ENCODE results near the gene CYB561A3. TPM values are rescaled to one million over a fixed set of nuclear protein-coding genes. Genes with fewer than 3 reads are reported as not detected.

The CYB561A3 gene
- total RNA-seq, 2 donors from 2014 or later: 80.6 to 80.8 TPM

DNA sequence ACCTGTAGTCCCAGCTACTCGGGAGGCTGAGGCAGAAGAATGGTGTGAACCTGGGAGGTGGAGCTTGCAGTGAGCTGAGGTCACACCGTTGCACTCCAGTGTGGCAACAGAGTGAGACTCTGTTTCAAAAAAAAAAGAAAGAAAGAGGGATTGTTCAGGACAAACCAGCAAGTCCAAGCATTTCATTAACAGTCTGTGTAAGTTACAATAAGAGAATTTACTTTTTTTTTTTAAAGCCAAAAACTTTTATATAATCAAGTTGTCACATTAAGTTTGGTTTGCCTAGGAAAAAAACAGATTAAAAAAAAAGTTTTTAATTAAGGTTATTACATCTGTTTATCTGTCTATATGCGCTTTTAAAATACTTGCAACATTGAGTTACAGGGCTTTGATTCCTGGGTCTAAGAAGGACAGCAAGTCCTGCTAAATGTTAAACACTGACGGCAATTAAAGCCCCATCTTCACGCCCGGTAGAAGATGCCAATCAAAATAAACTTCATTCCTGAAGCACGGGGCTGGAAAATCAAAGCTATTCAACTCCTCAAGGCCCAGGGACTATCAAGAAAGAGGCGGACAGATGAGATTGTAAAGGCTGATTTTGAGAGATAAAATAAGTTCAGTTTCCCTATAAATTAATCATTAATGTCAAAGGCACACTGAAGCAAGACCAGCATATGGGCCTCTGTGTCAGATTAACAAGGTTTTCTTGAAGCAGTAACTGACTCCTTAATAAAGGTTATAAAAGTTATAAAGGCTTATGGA lies 11.2 kb upstream of the CYB561A3 start:
- DNase-seq (no peak), ATAC-seq (no peak)
- intact Hi-C loops (cut with DNase I, micrococcal nuclease): no loop called here

GRCh38 chr11:61370349-61371005 lies 8.8 kb upstream of the CYB561A3 start:
- ATAC-seq (no peak), DNase-seq (no peak)
- intact Hi-C loops (cut with DNase I, micrococcal nuclease): no loop called here

DNA sequence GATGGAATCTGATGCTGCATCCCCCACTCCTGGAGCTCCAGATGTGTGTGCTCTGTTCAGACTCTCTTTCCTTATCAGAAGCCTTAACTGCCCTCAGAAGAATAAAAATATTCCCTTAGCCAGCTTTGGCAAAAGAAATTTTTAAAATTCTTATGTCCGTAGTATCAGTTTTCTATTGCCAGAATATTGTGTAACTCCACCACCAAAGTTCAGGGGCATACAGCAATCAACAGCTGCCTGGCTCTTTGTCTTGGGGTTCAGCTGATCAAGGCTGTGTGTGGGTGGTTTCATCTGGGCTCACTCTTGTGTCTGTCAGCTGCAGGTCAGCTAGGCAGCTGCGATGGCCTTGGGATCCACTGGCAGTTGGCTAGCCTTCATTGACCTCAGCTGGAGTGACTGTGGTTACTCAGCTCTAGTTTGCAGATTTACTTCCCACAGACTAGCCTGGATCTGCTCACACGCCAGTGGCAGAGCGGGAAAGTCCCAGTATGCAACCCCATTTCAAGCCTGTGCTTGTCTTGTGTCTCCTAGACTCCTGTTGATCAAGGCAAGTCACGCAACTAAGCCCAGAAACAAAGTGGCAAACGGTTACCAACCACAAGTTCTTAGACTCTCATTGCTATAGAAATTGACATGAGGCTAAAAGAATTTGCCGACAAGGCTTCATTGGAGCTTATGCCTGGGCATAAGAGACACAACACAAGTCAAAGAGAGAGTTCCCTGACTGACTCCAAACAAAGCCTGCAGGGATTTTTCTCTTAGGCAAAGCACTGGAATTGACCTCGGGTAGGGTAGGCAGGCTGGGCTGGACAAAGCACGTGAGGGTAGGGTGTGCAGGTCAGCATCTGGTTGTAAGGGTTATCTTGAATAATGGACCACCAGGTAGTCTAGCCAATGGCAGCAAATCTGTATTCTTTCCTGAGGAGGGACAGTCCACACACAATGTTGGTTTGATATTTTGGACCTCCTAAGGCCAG lies 8.0 kb upstream of the CYB561A3 start:
- no peak for DNase-seq
- intact Hi-C loops (cut with DNase I, micrococcal nuclease): no loop called here
- peak; percentile 38 for ATAC-seq

GRCh38 chr11:61368646-61369045 lies 7.0 kb upstream of the CYB561A3 start:
- DNase-seq (no peak), ATAC-seq (no peak)
- intact Hi-C loops (cut with DNase I, micrococcal nuclease): no loop called here

DNA sequence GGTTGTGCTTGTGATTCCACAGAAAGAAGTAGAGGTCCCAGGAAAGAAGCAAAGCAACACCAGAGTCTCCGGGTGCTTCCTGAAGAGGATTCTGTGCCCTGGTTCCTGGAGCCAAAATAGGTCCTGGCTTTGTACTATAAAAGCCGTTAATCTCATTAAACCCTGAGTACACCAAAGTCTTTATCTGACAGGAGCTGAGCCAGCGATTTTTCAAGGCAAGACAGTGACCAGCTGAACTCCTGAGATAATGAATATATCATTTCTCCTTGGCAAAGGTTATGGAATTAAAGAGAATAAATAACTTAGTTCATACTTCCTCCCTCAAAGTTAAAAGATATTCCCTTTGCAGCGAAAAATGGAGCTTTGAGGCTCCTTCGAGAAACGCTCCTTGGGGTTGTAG lies 5.7 kb upstream of the CYB561A3 start:
- no peak for ATAC-seq
- intact Hi-C loops (cut with DNase I, micrococcal nuclease): no loop called here
- no peak for DNase-seq

- ATAC-seq: no peak
- intact Hi-C loops (cut with DNase I, micrococcal nuclease): no loop called here
- DNase-seq: no peak
Observed at GRCh38 chr11:61364012-61364675, 2.5 kb upstream of the CYB561A3 start.

- peak; percentile 2 for ATAC-seq
Observed at GRCh38 chr11:61362542-61362875, 827 bp upstream of the CYB561A3 start.

DNA sequence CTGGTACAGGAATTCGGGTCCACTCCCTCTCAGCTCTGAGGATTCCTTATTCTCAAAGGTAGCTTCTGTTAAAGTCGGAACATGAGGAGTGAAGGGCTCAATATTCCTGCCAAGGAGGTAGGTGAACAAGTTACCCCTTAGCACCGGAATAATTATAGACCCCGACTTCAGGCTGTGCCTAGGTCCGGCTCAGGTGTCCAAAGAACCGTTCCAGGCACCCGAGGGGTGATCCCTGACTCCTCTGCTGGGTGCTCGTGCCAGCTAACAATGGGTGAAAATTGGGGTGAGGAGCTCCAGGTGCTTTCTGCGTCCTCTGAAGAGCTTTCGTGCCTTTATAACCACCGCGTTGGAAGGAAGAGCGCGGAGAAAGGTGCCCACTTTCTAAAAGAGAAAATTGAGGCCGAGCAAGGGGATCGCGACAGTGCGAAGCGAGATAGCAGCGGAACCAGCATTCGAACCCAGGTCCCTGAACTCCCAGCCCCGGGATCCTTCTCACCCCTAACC lies 393 bp downstream of the CYB561A3 start:
- DNase-seq (no peak), ATAC-seq (peak; percentile 4)
- intact Hi-C loops (cut with DNase I, micrococcal nuclease): no loop called here

More at GRCh38 chr11:61362542-61362875, 827 bp upstream of the CYB561A3 start:
- DNase-seq: peak in 1 of 2 donors; percentile 46
- intact Hi-C loops (cut with DNase I, micrococcal nuclease): no loop called here

- ATAC-seq (peak; percentile 72), DNase-seq (peak; percentile 49 to 56)
- intact Hi-C loops (cut with DNase I, micrococcal nuclease): no loop called here
Observed at GRCh38 chr11:61359516-61359915, 2.2 kb downstream of the CYB561A3 start.

DNA sequence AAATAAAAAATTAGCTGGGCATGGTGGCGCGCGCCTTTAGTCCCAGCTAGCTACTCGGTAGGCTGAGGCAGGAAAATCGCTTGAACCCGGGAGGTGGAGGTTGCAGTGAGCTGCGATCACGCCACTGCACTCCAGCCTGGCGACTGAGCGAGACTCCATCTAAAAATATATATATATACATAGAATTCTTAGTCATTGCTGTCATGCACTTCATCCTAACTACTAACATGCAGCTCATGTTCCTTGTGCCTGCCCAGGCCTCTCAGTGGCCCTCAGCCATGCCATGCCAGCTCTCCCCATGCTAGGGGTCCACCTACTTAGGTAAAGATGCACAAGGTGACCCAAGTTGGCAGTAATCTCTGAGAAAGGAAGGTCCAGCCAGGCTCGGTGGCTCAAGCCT lies 3.1 kb downstream of the CYB561A3 start:
- ATAC-seq: no peak
- DNase-seq: no peak
- intact Hi-C loops (cut with DNase I, micrococcal nuclease): no loop called here

- DNase-seq: no peak
- ATAC-seq: no peak
- intact Hi-C loops (cut with DNase I, micrococcal nuclease): no loop called here
Observed at GRCh38 chr11:61357894-61358239, 3.8 kb downstream of the CYB561A3 start.

DNA sequence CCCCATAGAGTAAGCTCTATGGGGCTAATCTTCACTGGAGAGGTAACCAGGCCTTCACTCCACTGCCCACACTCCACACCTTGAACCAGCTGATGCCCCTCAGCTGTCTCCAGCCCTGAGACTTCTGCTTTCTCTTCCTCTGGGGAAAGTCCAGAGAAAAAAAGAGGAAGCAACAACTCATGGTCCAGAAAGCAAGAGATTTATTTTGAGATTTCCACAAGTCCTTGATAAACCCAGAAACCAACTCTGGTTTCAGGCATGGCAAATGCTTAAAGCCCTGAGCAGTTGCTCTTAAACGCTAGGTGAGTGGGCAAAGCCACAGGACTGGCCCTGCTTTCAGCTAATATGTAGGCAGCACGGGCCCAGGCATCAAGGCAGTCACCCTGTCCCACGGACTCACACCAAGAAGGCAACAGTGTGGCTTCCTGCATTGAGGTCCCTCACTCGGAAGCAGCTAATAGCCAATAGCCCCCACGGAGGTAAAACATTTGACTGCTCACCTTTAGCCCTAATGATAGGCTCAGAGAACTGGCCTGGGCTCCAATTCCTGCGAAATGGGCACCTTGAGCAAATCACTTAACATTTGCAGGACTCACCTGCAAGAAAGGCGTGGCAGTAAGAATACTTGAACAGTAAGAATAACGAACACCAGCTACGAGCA lies 4.3 kb downstream of the CYB561A3 start:
- no peak for ATAC-seq
- intact Hi-C loops (cut with DNase I, micrococcal nuclease): no loop called here
- no peak for DNase-seq

DNA sequence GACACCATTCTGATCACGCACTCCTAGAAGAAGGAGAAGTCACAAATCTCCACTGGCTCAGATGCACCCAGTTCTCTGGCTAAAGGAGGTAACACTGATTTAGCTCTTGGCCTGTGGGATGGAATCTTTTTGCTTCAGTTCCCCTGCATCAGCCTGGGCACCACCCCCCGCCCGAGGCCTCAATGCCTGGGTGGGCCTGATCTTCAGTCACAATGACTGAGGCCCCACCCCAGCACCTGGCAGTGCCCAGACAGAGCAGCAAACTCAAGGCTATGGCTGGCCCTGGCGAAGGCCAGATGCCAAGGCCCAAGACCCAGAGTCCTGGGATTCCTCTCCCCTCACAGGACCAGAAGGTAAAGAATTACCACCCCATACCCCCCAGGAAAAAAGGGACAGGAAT lies 5.0 kb downstream of the CYB561A3 start:
- no peak for ATAC-seq
- intact Hi-C loops (cut with DNase I, micrococcal nuclease): no loop called here
- no peak for DNase-seq

GRCh38 chr11:61354208-61354607 lies 7.5 kb downstream of the CYB561A3 start:
- DNase-seq (no peak), ATAC-seq (peak; percentile 31)
- intact Hi-C loops (cut with DNase I, micrococcal nuclease): no loop called here

GRCh38 chr11:61353131-61354067 lies 8.3 kb downstream of the CYB561A3 start:
- intact Hi-C loops (cut with DNase I, micrococcal nuclease): no loop called here
- DNase-seq (peak; percentile 64 to 74), ATAC-seq (peak; percentile 93)

GRCh38 chr11:61352038-61352437 lies 9.6 kb downstream of the CYB561A3 start:
- ATAC-seq (no peak), DNase-seq (no peak)
- intact Hi-C loops (cut with DNase I, micrococcal nuclease): no loop called here

- intact Hi-C loops (cut with DNase I, micrococcal nuclease): no loop called here
- DNase-seq (no peak), ATAC-seq (no peak)
Observed at GRCh38 chr11:61350803-61351202, 10.9 kb downstream of the CYB561A3 start.
